Thyroid gland (tissue), 4 donors: Measurements from ENCODE around the gene SNAP47. TPM values are rescaled to one million over a fixed set of nuclear protein-coding genes. Genes with fewer than 3 reads are reported as not detected.
A peak's percentile ranks its signal among the peaks of the same experiment; 100 is the strongest.

Source experiments
- DNase-seq, 2 donors: peaks; one replicate each; pipeline ENCODE4 v3.0.0-alpha.2; 2019
- H3K27ac ChIP-seq, 3 donors: fragments of 200-600 bp; sonication (generic); 1 replicate in 2 of 3; 2 replicates in 1 of 3; pipeline ENCODE4 v1.5.1; 2016 to 2019; ENCODE audit warnings: mild to moderate bottlenecking in 1 of 3, moderate library complexity in 1 of 3
- H3K27me3 ChIP-seq: fragments of 200-600 bp; sonication (generic); one replicate; pipeline ENCODE4 v1.5.1; 2019
- H3K36me3 ChIP-seq, 2 donors: fragments of 200-600 bp; sonication (generic); one replicate each; pipeline ENCODE4 v1.5.1; 2016 to 2019
- H3K4me1 ChIP-seq, 2 donors: fragments of 200-600 bp; sonication (generic); one replicate each; pipeline ENCODE4 v1.5.1; 2017 to 2019
- H3K4me3 ChIP-seq, 3 donors: fragments of 200-600 bp; sonication (generic); replicated peaks in 1 of 3; 1 replicate in 2 of 3; 2 replicates in 1 of 3; pipeline ENCODE4 v1.5.1; 2016; ENCODE audit warnings: mild to moderate bottlenecking in 1 of 3
- H3K9me3 ChIP-seq: fragments of 200-600 bp; sonication (generic); one replicate; pipeline ENCODE4 v1.5.1; 2017
- CTCF ChIP-seq, 6 experiments: fragments of 200-600 bp in 3 of 6; fragments of 450-650 bp in 3 of 6; sonication (generic) in 3 of 6; IDR thresholded peaks; one replicate each; pipeline ENCODE4 v1.5.1; 2016 to 2019; ENCODE audit warnings: antibody characterized with exemption in 6 of 6, mild to moderate bottlenecking in 2 of 6, inconsistent platforms in 1 of 6, moderate library complexity in 1 of 6
- POLR2A ChIP-seq, 2 donors: fragments of 450-650 bp; IDR thresholded peaks; one replicate each; pipeline ENCODE4 v1.6.1; 2017; ENCODE audit warnings: antibody characterized with exemption in 2 of 2, mild to moderate bottlenecking in 2 of 2, moderate library complexity in 1 of 2
- WGBS, 2 donors: methylation state at CpG; one replicate each; pipeline ENCODE4 v1.1.5; 2017; 5-methylcytosine and 5-hydroxymethylcytosine counted together
- intact Hi-C: fragments of 100-400 bp; cut with DNase I; formaldehyde crosslinking; loops from one replicate; pipeline ENCODE4 v1.15.1; 2023
- total RNA-seq, 4 donors: library from RNA; depleted of rRNA; stranded (reverse); fragments of >200 nt; gene quantifications; one replicate each; pipeline ENCODE4 v1.2.3, GENCODE V29; 2016

SNAP47 gene
- total RNA-seq, 4 donors from 2014 or later, result 50.4 to 72.6 (median 65.0) TPM

- no peak for DNase-seq
Measured at GRCh38 chr1:227729144-227729880, 5.9 kb upstream of the SNAP47 start.

GRCh38 chr1:227729881-227730629 lies 5.2 kb upstream of the SNAP47 start:
- TF ChIP-seq CTCF (IDR thresholded peaks at IDR 0.05), result peak; percentile 15 to 79 (median 50)
- peak in 1 of 2 donors; percentile 10 for TF ChIP-seq POLR2A (IDR thresholded peaks at IDR 0.05)
- no peak overlapping the region for H3K4me3 ChIP-seq
- peaks cover 6 to 7% of the 10 kb centered on the region in 2 donors for H3K36me3 ChIP-seq
- no peaks in the 10 kb centered on the region for H3K27me3 ChIP-seq
- peaks cover 26 to 41% of the 10 kb centered on the region in 2 donors for H3K4me1 ChIP-seq
- H3K27ac ChIP-seq, result no peak overlapping the region
- peak; percentile 55 to 61 for DNase-seq
- no peaks in the 10 kb centered on the region for H3K9me3 ChIP-seq
- intact Hi-C loops, result loop anchor here (10.0 kb wide), 1 partner anchor 375 kb away; the partner anchor contains the start of genes C1orf35 and MRPL55
- 43 to 52% methylated on average over 12 to 13 of the region's 13 CpGs for WGBS, 2 donors

More at GRCh38 chr1:227729144-227729880, 5.9 kb upstream of the SNAP47 start:
- intact Hi-C loops, result no loop called here
- TF ChIP-seq POLR2A (IDR thresholded peaks at IDR 0.05), result no peak
- no peak for TF ChIP-seq CTCF (IDR thresholded peaks at IDR 0.05)
- H3K4me1 ChIP-seq, result peaks cover 26 to 38% of the 10 kb centered on the region in 2 donors
- peak overlapping the region in 2 of 3 donors; percentile 70 to 72 for H3K27ac ChIP-seq
- H3K9me3 ChIP-seq, result no peaks in the 10 kb centered on the region
- H3K27me3 ChIP-seq, result no peaks in the 10 kb centered on the region
- WGBS, 2 donors, result 70 to 71% methylated on average over 1 to 2 of the region's 5 CpGs
- H3K36me3 ChIP-seq, result peaks cover 6 to 7% of the 10 kb centered on the region in 2 donors
- H3K4me3 ChIP-seq, result peak overlapping the region in 2 of 3 donors; percentile 20 to 72

- Histone ChIP-seq H3K27ac (no peak overlapping the region), H3K4me1 (peaks cover 26 to 41% of the 10 kb centered on the region in 2 donors), H3K4me3 (no peak overlapping the region), H3K36me3 (peaks cover 6 to 7% of the 10 kb centered on the region in 2 donors), H3K27me3 (no peaks in the 10 kb centered on the region), H3K9me3 (no peaks in the 10 kb centered on the region)
- TF ChIP-seq POLR2A (IDR thresholded peaks at IDR 0.05) (no peak), CTCF (IDR thresholded peaks at IDR 0.05) (peak in 1 of 6 experiments; percentile 10)
- intact Hi-C loops, result loop anchor here (10.0 kb wide), 1 partner anchor 374 kb away; the partner anchor contains the start of genes C1orf35 and MRPL55
- WGBS, 2 donors, result 69 to 70% methylated on average over 10 to 12 of the region's 16 CpGs
- DNase-seq, result peak; percentile 24 to 39
Measured at GRCh38 chr1:227730630-227731151, 4.5 kb upstream of the SNAP47 start.

GRCh38 chr1:227731241-227731677 lies 4.0 kb upstream of the SNAP47 start:
- H3K4me3 ChIP-seq, result no peak overlapping the region
- TF ChIP-seq CTCF (IDR thresholded peaks at IDR 0.05), result no peak
- no peak for TF ChIP-seq POLR2A (IDR thresholded peaks at IDR 0.05)
- no peaks in the 10 kb centered on the region for H3K9me3 ChIP-seq
- intact Hi-C loops, result loop anchor here (10.0 kb wide), 1 partner anchor 374 kb away; the partner anchor contains the start of genes C1orf35 and MRPL55
- H3K27me3 ChIP-seq, result no peaks in the 10 kb centered on the region
- DNase-seq, result no peak
- H3K36me3 ChIP-seq, result peaks cover 6 to 7% of the 10 kb centered on the region in 2 donors
- H3K4me1 ChIP-seq, result peaks cover 31 to 46% of the 10 kb centered on the region in 2 donors
- 91 to 98% methylated on average over 5 to 10 of the region's 11 CpGs for WGBS, 2 donors
- no peak overlapping the region for H3K27ac ChIP-seq
